GM21526 (cell line): ENCODE data around the gene IFNE.

Experiments used
- ATAC-seq: cut with Tn5 transposase; IDR thresholded peaks from one replicate; pipeline ENCODE4 v1.9.1; 2021; ENCODE audit warnings: moderate library complexity; ENCODE audit not compliant: unreplicated experiment, low FRiP score

Gene IFNE

GRCh38 chr9:21432672-21433425, 49.3 kb downstream of the IFNE start:
- peak; percentile 68 for ATAC-seq
